PC-3 (cell line): ENCODE results near the gene FGF16. TPM values are rescaled to one million over a fixed set of nuclear protein-coding genes. Genes with fewer than 3 reads are reported as not detected.
"Not testable (repeated sequence)": the region's sequence is repeated elsewhere in the genome, so short reads cannot be mapped to it uniquely, and the experiment has no call there.

Experiments
- ATAC-seq: fragments of 200-7000 bp; cut with Tn5 transposase; 2 replicates; pipeline ENCODE4 v1.9.1; 2020; ENCODE audit warnings: mild to moderate bottlenecking, moderate library complexity
- BruUV-seq: library from RNA; stranded (reverse); fragments of 400-500 nt; replicated peaks from 2 replicates; lab custom pipeline; 2021; lab: Mats Ljungman, UMichigan
- CTCF ChIA-PET: fragments of 300-600 bp; sonication (Branson Sonifier 250); formaldehyde crosslinking; loops from one replicate; lab custom pipeline; 2022; ENCODE audit warnings: antibody characterized with exemption; lab: Charles Lee
- POLR2A ChIA-PET: fragments of 300-600 bp; sonication (Branson Sonifier 250); formaldehyde crosslinking; loops from one replicate; lab custom pipeline; 2022; ENCODE audit warnings: antibody characterized with exemption; ENCODE audit not compliant: unreplicated experiment; lab: Charles Lee
- DNase-seq: peaks from one replicate; pipeline ENCODE4 v3.0.0-alpha.2; 2015
- H2AFZ ChIP-seq: fragments of 300-600 bp; sonication (generic); 2 replicates; pipeline ENCODE4 v1.6.0; 2016; ENCODE audit warnings: antibody characterized with exemption, low read length
- H3F3A ChIP-seq: fragments of 300-600 bp; sonication (generic); one replicate; pipeline ENCODE4 v1.6.0; 2017; ENCODE audit warnings: antibody characterized with exemption, low read length, control low read depth, mild to moderate bottlenecking; ENCODE audit not compliant: unreplicated experiment
- H3K27ac ChIP-seq: fragments of 300-600 bp; sonication (generic); 2 replicates; pipeline ENCODE4 v1.5.1; 2016; ENCODE audit warnings: mild to moderate bottlenecking, low read length
- H3K27me3 ChIP-seq: fragments of 300-600 bp; sonication (generic); 2 replicates; pipeline ENCODE4 v1.6.1; 2016; ENCODE audit warnings: low read length, mixed read lengths
- H3K36me3 ChIP-seq: fragments of 300-600 bp; sonication (generic); 2 replicates; pipeline ENCODE4 v1.6.1; 2016; ENCODE audit warnings: low read depth, mixed run types, low read length, mixed read lengths
- H3K4me1 ChIP-seq: fragments of 300-600 bp; sonication (generic); 2 replicates; pipeline ENCODE4 v1.5.1; 2016; ENCODE audit warnings: low read length; ENCODE audit not compliant: insufficient read depth
- H3K4me2 ChIP-seq: fragments of 300-600 bp; sonication (generic); 2 replicates; pipeline ENCODE4 v1.6.0; 2016; ENCODE audit warnings: low read length
- H3K4me3 ChIP-seq: fragments of 300-600 bp; sonication (generic); 2 replicates; pipeline ENCODE4 v1.5.1; 2016; ENCODE audit warnings: mild to moderate bottlenecking, low read length, mixed read lengths
- H3K79me2 ChIP-seq: fragments of 300-600 bp; sonication (generic); 2 replicates; pipeline ENCODE4 v1.6.1; 2017; ENCODE audit warnings: low read length, mixed read lengths
- H3K9ac ChIP-seq: fragments of 300-600 bp; sonication (generic); 2 replicates; pipeline ENCODE4 v1.6.0; 2016; ENCODE audit warnings: mild to moderate bottlenecking, low read length
- H3K9me2 ChIP-seq: fragments of 300-600 bp; sonication (generic); replicated peaks from 2 replicates; pipeline ENCODE4 v1.6.1; 2016; ENCODE audit warnings: mixed run types, low read length, mixed read lengths
- H3K9me3 ChIP-seq: fragments of 300-600 bp; sonication (generic); 2 replicates; pipeline ENCODE4 v1.6.1; 2016; ENCODE audit warnings: low read length, mixed read lengths
- H4K20me1 ChIP-seq: fragments of 300-600 bp; sonication (generic); 2 replicates; pipeline ENCODE4 v1.6.1; 2016; ENCODE audit warnings: low read length, mixed read lengths
- CTCF ChIP-seq: fragments of 300-600 bp; sonication (generic); conservative IDR thresholded peaks from 2 replicates; pipeline ENCODE4 v1.5.1; 2017; ENCODE audit warnings: antibody characterized with exemption, low read depth, mild to moderate bottlenecking, low read length
- EZH2 ChIP-seq: fragments of 300-600 bp; sonication (generic); IDR thresholded peaks from one replicate; pipeline ENCODE4 v1.6.1; 2017; ENCODE audit warnings: antibody characterized with exemption, mild to moderate bottlenecking, low read length; ENCODE audit not compliant: unreplicated experiment
- EZH2phosphoT487 ChIP-seq: fragments of 300-600 bp; sonication (generic); IDR thresholded peaks from 2 replicates; pipeline ENCODE4 v1.6.1; 2018; ENCODE audit warnings: mild to moderate bottlenecking, antibody characterized with exemption, low read length, borderline replicate concordance
- intact Hi-C: fragments of 100-400 bp; cut with micrococcal nuclease; formaldehyde crosslinking; loops from 2 replicates; pipeline ENCODE4 v1.9.0; 2023
- total RNA-seq: library from RNA; depleted of rRNA; stranded (reverse); fragments of >200 nt; gene quantifications from 2 replicates; pipeline ENCODE4 v1.2.3, GENCODE V29; 2014

Gene FGF16
- total RNA-seq, 1 experiment from 2014 or later, result not detected

- Histone ChIP-seq H3K9me2 (no peaks in the 10 kb centered on the region), H3K4me2 (no peak overlapping the region), H3F3A (no peaks in the 10 kb centered on the region), H4K20me1 (no peaks in the 10 kb centered on the region), H3K79me2 (no peaks in the 10 kb centered on the region), H2AFZ (no peak overlapping the region), H3K9ac (no peak overlapping the region), H3K36me3 (no peaks in the 10 kb centered on the region), H3K27me3 (no peaks in the 10 kb centered on the region), H3K9me3 (no peaks in the 10 kb centered on the region), H3K27ac (no peak overlapping the region), H3K4me1 (no peaks in the 10 kb centered on the region), H3K4me3 (no peak overlapping the region)
- intact Hi-C loops, result no loop called here
- DNase-seq, result no peak
- no TSS peak for BruUV-seq
- ATAC-seq, result no peak
- TF ChIP-seq EZH2 (no peak), EZH2phosphoT487 (no peak), CTCF (no peak)
- CTCF ChIA-PET, result no interaction called here
- POLR2A ChIA-PET, result no interaction called here
Observed at GRCh38 chrX:77484045-77484444, 36.9 kb downstream of the FGF16 start.

GRCh38 chrX:77493677-77494553 lies 46.7 kb downstream of the FGF16 start:
- no peaks in the 10 kb centered on the region for H3F3A ChIP-seq
- ATAC-seq, result peak; percentile 64; the same call in 1 of the 2 replicates
- no peaks in the 10 kb centered on the region for H3K36me3 ChIP-seq
- no peaks in the 10 kb centered on the region for H4K20me1 ChIP-seq
- H3K79me2 ChIP-seq, result no peaks in the 10 kb centered on the region
- CTCF ChIA-PET, result no interaction called here
- no peak overlapping the region for H3K9ac ChIP-seq
- H3K9me3 ChIP-seq, result no peaks in the 10 kb centered on the region
- no peak overlapping the region for H3K27ac ChIP-seq
- H3K9me2 ChIP-seq, result no peaks in the 10 kb centered on the region
- H3K4me1 ChIP-seq, result no peaks in the 10 kb centered on the region
- POLR2A ChIA-PET, result no interaction called here
- TF ChIP-seq CTCF (no peak), EZH2phosphoT487 (no peak), EZH2 (no peak)
- BruUV-seq, result no TSS peak
- H3K27me3 ChIP-seq, result no peaks in the 10 kb centered on the region
- H2AFZ ChIP-seq, result no peak overlapping the region
- no peak overlapping the region for H3K4me2 ChIP-seq
- no peak overlapping the region for H3K4me3 ChIP-seq
- peak; percentile 66 for DNase-seq
- intact Hi-C loops, result no loop called here

- H3K27me3 ChIP-seq, H3K9me2 ChIP-seq, H3F3A ChIP-seq, H3K36me3 ChIP-seq, BruUV-seq, H2AFZ ChIP-seq, CTCF ChIA-PET, POLR2A ChIA-PET, DNase-seq, H3K27ac ChIP-seq, H3K4me1 ChIP-seq, H3K4me2 ChIP-seq, H3K9me3 ChIP-seq, ATAC-seq, H3K79me2 ChIP-seq, H3K4me3 ChIP-seq, H4K20me1 ChIP-seq, H3K9ac ChIP-seq, intact Hi-C loops: not testable (repeated sequence)
Observed at GRCh38 chrX:77500164-77500563, 53.0 kb downstream of the FGF16 start.
